ENCODE measurements around the gene METRNL. TPM values are rescaled to one million over a fixed set of nuclear protein-coding genes. Genes with fewer than 3 reads are reported as not detected.

Gene METRNL
- total RNA-seq, 1 experiment from 2014 or later = 30.6 TPM

DNA sequence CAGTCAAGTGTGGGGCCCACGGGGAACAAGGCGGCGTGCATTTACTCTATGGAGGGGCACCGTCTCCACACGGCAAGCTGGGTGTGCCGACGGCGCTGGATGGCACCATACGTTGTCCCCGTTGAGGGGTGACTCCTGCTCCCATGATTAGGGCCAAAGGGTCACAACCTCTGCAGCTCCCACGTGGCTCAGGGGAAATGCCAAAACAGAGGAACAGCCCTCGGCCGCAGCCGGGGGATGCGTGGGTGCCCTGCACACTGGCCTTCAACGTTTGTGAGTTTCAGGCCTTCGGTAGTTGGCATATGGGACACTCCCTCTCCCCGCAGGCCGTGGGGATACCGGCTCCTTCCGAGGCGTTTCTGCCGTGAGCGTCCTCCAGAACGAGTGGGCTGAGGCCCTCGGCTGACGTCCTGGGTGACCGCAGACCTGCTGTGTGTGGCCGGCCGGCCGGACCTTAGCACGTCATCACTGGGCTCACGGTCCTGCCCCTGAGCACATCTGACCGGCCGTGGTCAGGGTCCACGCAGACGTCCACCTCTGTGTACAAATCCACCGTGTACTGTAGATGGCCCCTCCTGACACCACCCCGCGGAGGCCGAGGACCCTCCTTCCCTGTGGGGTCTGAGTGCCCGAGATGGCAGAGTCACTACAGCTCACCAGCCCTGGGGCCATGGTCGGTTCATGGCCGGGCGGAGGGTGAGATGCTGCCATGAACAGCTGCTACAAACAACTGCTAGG lies 4.8 kb upstream of the METRNL start:
- Histone ChIP-seq H3K9me2 (replicated peaks; ENCODE audit: low read length) (no peaks in the 10 kb centered on the region), H3K27ac (ENCODE audit: low read length) (no peak overlapping the region), H2AFZ (ENCODE audit: low read length) (no peak overlapping the region), H3K9me3 (ENCODE audit: low read length) (no peaks in the 10 kb centered on the region), H3K9ac (ENCODE audit: low read length) (no peak overlapping the region), H3K4me1 (ENCODE audit: insufficient read depth, low read length) (peaks cover 19% of the 10 kb centered on the region), H3K36me3 (ENCODE audit: low read depth, low read length) (no peaks in the 10 kb centered on the region), H3K79me2 (ENCODE audit: low read length) (no peaks in the 10 kb centered on the region), H3K4me3 (ENCODE audit: low read length) (no peak overlapping the region), H3K27me3 (ENCODE audit: low read length) (0 out of 2 replicates have a peak, but pooled peaks cover 6% of the 10 kb centered on the region), H4K20me1 (ENCODE audit: low read length) (no peaks in the 10 kb centered on the region), H3K4me2 (ENCODE audit: low read length) (no peak overlapping the region), H3F3A (ENCODE audit: low read length, unreplicated experiment) (no peaks in the 10 kb centered on the region)
- ChIA-PET POLR2A (ENCODE audit: unreplicated experiment) (no interaction called here), CTCF (no interaction called here)
- DNase-seq (no peak), ATAC-seq (no peak)
- no TSS peak for BruUV-seq (replicated peaks)
- intact Hi-C loops (cut with micrococcal nuclease) = no loop called here
- TF ChIP-seq, protein P1, sequence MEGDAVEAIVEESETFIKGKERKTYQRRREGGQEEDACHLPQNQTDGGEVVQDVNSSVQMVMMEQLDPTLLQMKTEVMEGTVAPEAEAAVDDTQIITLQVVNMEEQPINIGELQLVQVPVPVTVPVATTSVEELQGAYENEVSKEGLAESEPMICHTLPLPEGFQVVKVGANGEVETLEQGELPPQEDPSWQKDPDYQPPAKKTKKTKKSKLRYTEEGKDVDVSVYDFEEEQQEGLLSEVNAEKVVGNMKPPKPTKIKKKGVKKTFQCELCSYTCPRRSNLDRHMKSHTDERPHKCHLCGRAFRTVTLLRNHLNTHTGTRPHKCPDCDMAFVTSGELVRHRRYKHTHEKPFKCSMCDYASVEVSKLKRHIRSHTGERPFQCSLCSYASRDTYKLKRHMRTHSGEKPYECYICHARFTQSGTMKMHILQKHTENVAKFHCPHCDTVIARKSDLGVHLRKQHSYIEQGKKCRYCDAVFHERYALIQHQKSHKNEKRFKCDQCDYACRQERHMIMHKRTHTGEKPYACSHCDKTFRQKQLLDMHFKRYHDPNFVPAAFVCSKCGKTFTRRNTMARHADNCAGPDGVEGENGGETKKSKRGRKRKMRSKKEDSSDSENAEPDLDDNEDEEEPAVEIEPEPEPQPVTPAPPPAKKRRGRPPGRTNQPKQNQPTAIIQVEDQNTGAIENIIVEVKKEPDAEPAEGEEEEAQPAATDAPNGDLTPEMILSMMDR (conservative IDR thresholded peaks at IDR 0.05; ENCODE audit: low read depth, low read length) = no peak
- TF ChIP-seq EZH2 (IDR thresholded peaks at IDR 0.05; ENCODE audit: low read length, unreplicated experiment) (no peak), EZH2phosphoT487 (IDR thresholded peaks at IDR 0.05; ENCODE audit: borderline replicate concordance, low read length) (no peak)

- intact Hi-C loops (cut with micrococcal nuclease) = no loop called here
- Histone ChIP-seq H3K4me2 (ENCODE audit: low read length) (no peak overlapping the region), H3K27ac (ENCODE audit: low read length) (no peak overlapping the region), H3K9me2 (replicated peaks; ENCODE audit: low read length) (no peaks in the 10 kb centered on the region), H3F3A (ENCODE audit: low read length, unreplicated experiment) (no peaks in the 10 kb centered on the region), H3K9ac (ENCODE audit: low read length) (no peak overlapping the region), H3K36me3 (ENCODE audit: low read depth, low read length) (no peaks in the 10 kb centered on the region), H3K79me2 (ENCODE audit: low read length) (no peaks in the 10 kb centered on the region), H2AFZ (ENCODE audit: low read length) (no peak overlapping the region), H3K4me3 (ENCODE audit: low read length) (no peak overlapping the region), H3K27me3 (ENCODE audit: low read length) (0 out of 2 replicates have a peak, but pooled peaks cover 6% of the 10 kb centered on the region), H3K9me3 (ENCODE audit: low read length) (no peaks in the 10 kb centered on the region), H4K20me1 (ENCODE audit: low read length) (no peaks in the 10 kb centered on the region), H3K4me1 (ENCODE audit: insufficient read depth, low read length) (peaks cover 19% of the 10 kb centered on the region)
- ATAC-seq (no peak), DNase-seq (no peak)
- POLR2A ChIA-PET (ENCODE audit: unreplicated experiment) = no interaction called here
- TF ChIP-seq, protein P1 (conservative IDR thresholded peaks at IDR 0.05; ENCODE audit: low read depth, low read length) = no peak
- no peak for TF ChIP-seq EZH2 (IDR thresholded peaks at IDR 0.05; ENCODE audit: low read length, unreplicated experiment)
- no peak for TF ChIP-seq EZH2phosphoT487 (IDR thresholded peaks at IDR 0.05; ENCODE audit: borderline replicate concordance, low read length)
- BruUV-seq (replicated peaks) = no TSS peak
- CTCF ChIA-PET = interaction anchor here (0.6 kb wide), 1 partner anchor 24 kb away, joined by 3 read pairs; no protein-coding TSS in a partner anchor
These were observed 4.0 kb upstream of the METRNL start for GRCh38 chr17:83075270-83075880.

- H3K4me2 ChIP-seq (ENCODE audit: low read length) = no peak overlapping the region
- intact Hi-C loops (cut with micrococcal nuclease) = no loop called here
- ChIA-PET POLR2A (ENCODE audit: unreplicated experiment) (no interaction called here), CTCF (no interaction called here)
- 0 out of 2 replicates have a peak, but pooled peaks cover 4% of the 10 kb centered on the region for H3K79me2 ChIP-seq (ENCODE audit: low read length)
- peak; percentile 31 for DNase-seq
- no peak overlapping the region for H3K27ac ChIP-seq (ENCODE audit: low read length)
- ATAC-seq = no peak
- no peak overlapping the region for H2AFZ ChIP-seq (ENCODE audit: low read length)
- no peaks in the 10 kb centered on the region for H3K9me3 ChIP-seq (ENCODE audit: low read length)
- H4K20me1 ChIP-seq (ENCODE audit: low read length) = no peaks in the 10 kb centered on the region
- H3K9ac ChIP-seq (ENCODE audit: low read length) = no peak overlapping the region
- H3K9me2 ChIP-seq (replicated peaks; ENCODE audit: low read length) = no peaks in the 10 kb centered on the region
- no TSS peak for BruUV-seq (replicated peaks)
- H3K36me3 ChIP-seq (ENCODE audit: low read depth, low read length) = no peaks in the 10 kb centered on the region
- peaks cover 19% of the 10 kb centered on the region for H3K4me1 ChIP-seq (ENCODE audit: insufficient read depth, low read length)
- no peaks in the 10 kb centered on the region for H3F3A ChIP-seq (ENCODE audit: low read length, unreplicated experiment)
- 0 out of 2 replicates have a peak, but pooled peaks cover 6% of the 10 kb centered on the region for H3K27me3 ChIP-seq (ENCODE audit: low read length)
- no peak overlapping the region for H3K4me3 ChIP-seq (ENCODE audit: low read length)
- TF ChIP-seq EZH2 (IDR thresholded peaks at IDR 0.05; ENCODE audit: low read length, unreplicated experiment) (no peak), EZH2phosphoT487 (IDR thresholded peaks at IDR 0.05; ENCODE audit: borderline replicate concordance, low read length) (no peak)
- TF ChIP-seq, protein P1 (conservative IDR thresholded peaks at IDR 0.05; ENCODE audit: low read depth, low read length) = peak; percentile 65
These were observed 2.5 kb upstream of the METRNL start for GRCh38 chr17:83076938-83077337.

Data from PC-3 (cell line).